Breast epithelium (tissue), 4 donors: ENCODE results near the gene NFATC3. TPM values are rescaled to one million over a fixed set of nuclear protein-coding genes. Genes with fewer than 3 reads are reported as not detected.
A peak's percentile ranks its signal among the peaks of the same experiment; 100 is the strongest.

ENCODE experiments used
- DNase-seq, 2 donors: peaks; one replicate each; pipeline ENCODE4 v3.0.0-alpha.2; 2019; ENCODE audit warnings: low spot score in 2 of 2
- H3K27ac ChIP-seq, 2 donors: fragments of 200-600 bp; sonication (generic) in 1 of 2; one replicate each; pipeline ENCODE4 v1.5.1; 2016 to 2019; ENCODE audit warnings: mild to moderate bottlenecking in 1 of 2
- H3K27me3 ChIP-seq, 2 donors: fragments of 200-600 bp; sonication (generic) in 1 of 2; one replicate each; pipeline versions ENCODE4 v1.5.1 to v1.6.0; 2017 to 2019; ENCODE audit warnings: control low read depth in 1 of 2, mild to moderate bottlenecking in 1 of 2
- H3K36me3 ChIP-seq: fragments of 200-600 bp; one replicate; pipeline ENCODE4 v1.5.1; 2019
- H3K4me1 ChIP-seq, 2 donors: fragments of 200-600 bp; sonication (generic); one replicate each; pipeline ENCODE4 v1.5.1; 2016 to 2019; ENCODE audit warnings: control low read depth in 1 of 2
- H3K4me3 ChIP-seq, 3 donors: fragments of 200-600 bp; sonication (generic); 1 replicate in 2 of 3; 2 replicates in 1 of 3; pipeline ENCODE4 v1.5.1; 2016 to 2019; ENCODE audit warnings: mild to moderate bottlenecking in 3 of 3, moderate library complexity in 2 of 3
- H3K9me3 ChIP-seq, 2 donors: fragments of 200-600 bp; sonication (generic) in 1 of 2; one replicate each; pipeline ENCODE4 v1.5.1; 2016 to 2019; ENCODE audit warnings: control low read depth in 1 of 2
- POLR2A ChIP-seq: fragments of 450-650 bp; IDR thresholded peaks from one replicate; pipeline ENCODE4 v1.6.1; 2016; ENCODE audit warnings: antibody characterized with exemption, mild to moderate bottlenecking, moderate library complexity
- POLR2AphosphoS5 ChIP-seq, 3 donors: sonication (generic); formaldehyde crosslinking; IDR thresholded peaks; one replicate each; pipeline ENCODE4 v1.6.1; 2017; ENCODE audit warnings: antibody characterized with exemption in 3 of 3
- intact Hi-C: fragments of 100-400 bp; cut with DNase I; formaldehyde crosslinking; loops from one replicate; pipeline ENCODE4 v1.15.1; 2023; ENCODE audit warnings: low total_unique reads
- total RNA-seq, 3 donors: library from RNA; depleted of rRNA; stranded (reverse); fragments of >200 nt; gene quantifications; one replicate each; pipeline ENCODE4 v1.1.0, GENCODE V29; 2016
- TF ChIP-seq, protein P1 (sequence below), 3 donors: fragments of 450-650 bp; IDR thresholded peaks; one replicate each; pipeline ENCODE4 v1.5.1; 2016 to 2017; ENCODE audit warnings: antibody characterized with exemption in 3 of 3, mild to moderate bottlenecking in 3 of 3, moderate library complexity in 3 of 3

Gene NFATC3
- total RNA-seq, 3 donors from 2014 or later, result 52.0 to 64.2 (median 60.6) TPM

DNA sequence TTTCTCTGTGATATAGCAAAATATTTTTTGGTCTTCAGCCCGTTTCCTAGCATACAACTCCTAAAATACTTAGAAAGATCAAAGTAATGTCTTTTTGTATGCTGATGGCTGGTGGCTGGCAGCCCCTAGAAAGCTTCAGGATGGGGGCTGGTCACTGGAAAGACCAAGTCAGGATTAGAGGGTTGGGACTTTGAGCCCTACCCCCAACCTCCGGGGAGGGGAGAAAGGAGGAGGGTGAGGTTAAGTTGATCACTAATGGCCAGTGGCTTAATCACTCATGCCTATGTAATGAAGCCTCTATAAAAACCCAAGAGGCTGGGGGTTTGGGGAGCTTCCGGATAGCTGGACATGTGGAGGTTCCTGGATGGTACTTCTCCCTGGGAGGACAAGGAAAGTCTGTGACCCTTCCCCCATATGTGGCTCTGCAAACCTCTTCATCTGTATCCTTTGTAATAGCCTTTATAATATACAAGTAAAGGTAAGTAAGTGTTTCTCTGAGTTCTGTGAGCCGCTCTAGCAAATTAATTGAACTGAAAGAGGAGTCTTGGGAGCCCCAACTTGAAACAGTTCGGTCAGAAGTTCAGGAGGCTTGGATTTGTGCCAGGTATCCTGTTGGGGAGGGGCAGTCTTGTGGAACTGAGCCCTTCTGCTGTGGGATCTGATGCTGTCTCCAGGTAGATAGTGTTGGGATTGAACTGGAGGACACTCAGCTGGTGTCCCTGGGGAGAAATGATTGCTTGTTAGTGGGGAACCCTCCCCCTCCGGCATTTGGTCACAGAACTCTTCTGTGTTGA is 182.6 kb downstream of the NFATC3 start:
- no peaks in the 10 kb centered on the region for H3K36me3 ChIP-seq
- no peak for DNase-seq
- no peaks in the 10 kb centered on the region for H3K27me3 ChIP-seq
- TF ChIP-seq POLR2AphosphoS5 (IDR thresholded peaks at IDR 0.05) (no peak), POLR2A (no peak)
- TF ChIP-seq, protein P1, sequence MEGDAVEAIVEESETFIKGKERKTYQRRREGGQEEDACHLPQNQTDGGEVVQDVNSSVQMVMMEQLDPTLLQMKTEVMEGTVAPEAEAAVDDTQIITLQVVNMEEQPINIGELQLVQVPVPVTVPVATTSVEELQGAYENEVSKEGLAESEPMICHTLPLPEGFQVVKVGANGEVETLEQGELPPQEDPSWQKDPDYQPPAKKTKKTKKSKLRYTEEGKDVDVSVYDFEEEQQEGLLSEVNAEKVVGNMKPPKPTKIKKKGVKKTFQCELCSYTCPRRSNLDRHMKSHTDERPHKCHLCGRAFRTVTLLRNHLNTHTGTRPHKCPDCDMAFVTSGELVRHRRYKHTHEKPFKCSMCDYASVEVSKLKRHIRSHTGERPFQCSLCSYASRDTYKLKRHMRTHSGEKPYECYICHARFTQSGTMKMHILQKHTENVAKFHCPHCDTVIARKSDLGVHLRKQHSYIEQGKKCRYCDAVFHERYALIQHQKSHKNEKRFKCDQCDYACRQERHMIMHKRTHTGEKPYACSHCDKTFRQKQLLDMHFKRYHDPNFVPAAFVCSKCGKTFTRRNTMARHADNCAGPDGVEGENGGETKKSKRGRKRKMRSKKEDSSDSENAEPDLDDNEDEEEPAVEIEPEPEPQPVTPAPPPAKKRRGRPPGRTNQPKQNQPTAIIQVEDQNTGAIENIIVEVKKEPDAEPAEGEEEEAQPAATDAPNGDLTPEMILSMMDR (IDR thresholded peaks at IDR 0.05), result no peak
- intact Hi-C loops, result no loop called here
- H3K4me3 ChIP-seq, result no peak overlapping the region
- H3K9me3 ChIP-seq, result no peaks in the 10 kb centered on the region
- no peak overlapping the region for H3K27ac ChIP-seq
- no peaks in the 10 kb centered on the region for H3K4me1 ChIP-seq

DNA sequence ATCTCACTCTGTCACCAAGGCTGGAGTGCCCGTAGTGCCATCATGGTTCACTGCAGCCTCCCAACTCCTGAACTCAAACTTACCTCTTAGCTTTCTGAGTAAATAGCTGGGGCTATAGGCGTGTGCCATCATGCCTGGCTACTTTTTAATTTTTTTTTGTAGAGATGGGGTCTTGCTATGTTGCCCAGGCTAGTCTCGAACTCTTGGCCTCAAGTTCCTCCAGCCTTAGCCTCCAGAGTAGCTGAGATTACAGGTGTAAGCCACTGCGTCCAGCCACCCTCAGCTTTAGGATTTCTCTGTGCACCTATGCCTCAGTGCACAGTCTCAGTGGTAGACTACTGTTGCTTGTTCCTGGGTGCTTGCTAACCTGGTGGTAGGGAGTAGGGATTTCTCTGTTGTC is 184.6 kb downstream of the NFATC3 start:
- no peak overlapping the region for H3K27ac ChIP-seq

GRCh38 chr16:68270353-68270752 is 185.2 kb downstream of the NFATC3 start:
- Histone ChIP-seq H3K27ac (no peak overlapping the region), H3K36me3 (no peaks in the 10 kb centered on the region), H3K4me3 (no peak overlapping the region), H3K4me1 (no peaks in the 10 kb centered on the region), H3K27me3 (no peaks in the 10 kb centered on the region), H3K9me3 (no peaks in the 10 kb centered on the region)
- intact Hi-C loops, result no loop called here
- TF ChIP-seq, protein P1 (IDR thresholded peaks at IDR 0.05), result no peak
- TF ChIP-seq POLR2AphosphoS5 (IDR thresholded peaks at IDR 0.05) (no peak), POLR2A (no peak)
- no peak for DNase-seq

More for the DNA sequence above, 184.6 kb downstream of the NFATC3 start:
- no peak for DNase-seq
- TF ChIP-seq POLR2A (no peak), POLR2AphosphoS5 (IDR thresholded peaks at IDR 0.05) (no peak)
- TF ChIP-seq, protein P1 (IDR thresholded peaks at IDR 0.05), result no peak
- Histone ChIP-seq H3K4me3 (no peak overlapping the region), H3K36me3 (no peaks in the 10 kb centered on the region), H3K4me1 (no peaks in the 10 kb centered on the region), H3K27me3 (no peaks in the 10 kb centered on the region), H3K9me3 (no peaks in the 10 kb centered on the region)
- intact Hi-C loops, result no loop called here

- Histone ChIP-seq H3K4me1 (no peaks in the 10 kb centered on the region), H3K4me3 (no peak overlapping the region), H3K27me3 (no peaks in the 10 kb centered on the region), H3K36me3 (no peaks in the 10 kb centered on the region), H3K9me3 (no peaks in the 10 kb centered on the region), H3K27ac (peak overlapping the region in 1 of 2 donors; percentile 15)
- TF ChIP-seq, protein P1 (IDR thresholded peaks at IDR 0.05), result no peak
- TF ChIP-seq POLR2AphosphoS5 (IDR thresholded peaks at IDR 0.05) (no peak), POLR2A (no peak)
- intact Hi-C loops, result no loop called here
- DNase-seq, result no peak
Observed at GRCh38 chr16:68272507-68273209, 187.5 kb downstream of the NFATC3 start.

GRCh38 chr16:68273459-68273858 is 188.3 kb downstream of the NFATC3 start:
- H3K9me3 ChIP-seq, result no peaks in the 10 kb centered on the region
- H3K27ac ChIP-seq, result peak overlapping the region in 1 of 2 donors; percentile 3
- no peak overlapping the region for H3K4me3 ChIP-seq
- intact Hi-C loops, result no loop called here
- H3K4me1 ChIP-seq, result no peaks in the 10 kb centered on the region
- TF ChIP-seq POLR2A (no peak), POLR2AphosphoS5 (IDR thresholded peaks at IDR 0.05) (no peak)
- TF ChIP-seq, protein P1 (IDR thresholded peaks at IDR 0.05), result no peak
- no peaks in the 10 kb centered on the region for H3K36me3 ChIP-seq
- DNase-seq, result no peak
- no peaks in the 10 kb centered on the region for H3K27me3 ChIP-seq
